ENCODE data around the gene RMND5A. TPM values are rescaled to one million over a fixed set of nuclear protein-coding genes. Genes with fewer than 3 reads are reported as not detected.

Gene RMND5A
- total RNA-seq, 1 donor from 2014 or later = 39.4 TPM

- no peak for ATAC-seq
Observed at GRCh38 chr2:86768189-86768949, 48.3 kb downstream of the RMND5A start.

- ATAC-seq = no peak
Observed at GRCh38 chr2:86769838-86770237, 49.7 kb downstream of the RMND5A start.

- no peak for ATAC-seq
Observed at GRCh38 chr2:86770816-86771301, 50.8 kb downstream of the RMND5A start.

GRCh38 chr2:86772611-86773010, 52.5 kb downstream of the RMND5A start:
- ATAC-seq = peak; percentile 44

GRCh38 chr2:86774862-86775261, 54.8 kb downstream of the RMND5A start:
- no peak for ATAC-seq

GRCh38 chr2:86775338-86775737, 55.2 kb downstream of the RMND5A start:
- no peak for ATAC-seq

- ATAC-seq = no peak
Observed at GRCh38 chr2:86776532-86776931, 56.4 kb downstream of the RMND5A start.

GRCh38 chr2:86778957-86779356, 58.9 kb downstream of the RMND5A start:
- ATAC-seq = peak; percentile 21

- no peak for ATAC-seq
Observed at GRCh38 chr2:86779971-86780370, 59.9 kb downstream of the RMND5A start.

- ATAC-seq = no peak
Observed at GRCh38 chr2:86781363-86781762, 61.3 kb downstream of the RMND5A start.

GRCh38 chr2:86782748-86783147, 62.7 kb downstream of the RMND5A start:
- ATAC-seq = no peak

GRCh38 chr2:86783615-86784339, 63.7 kb downstream of the RMND5A start:
- ATAC-seq = no peak

GRCh38 chr2:86785456-86785855, 65.4 kb downstream of the RMND5A start:
- no peak for ATAC-seq

GRCh38 chr2:86786001-86786536, 66.0 kb downstream of the RMND5A start:
- no peak for ATAC-seq

- no peak for ATAC-seq
Observed at GRCh38 chr2:86787736-86788135, 67.6 kb downstream of the RMND5A start.

GRCh38 chr2:86788165-86788564, 68.1 kb downstream of the RMND5A start:
- ATAC-seq = no peak

- no peak for ATAC-seq
Observed at GRCh38 chr2:86788881-86789686, 69.0 kb downstream of the RMND5A start.

- ATAC-seq = no peak
Observed at GRCh38 chr2:86789687-86790133, 69.6 kb downstream of the RMND5A start.

GRCh38 chr2:86790134-86790675, 70.1 kb downstream of the RMND5A start:
- ATAC-seq = no peak

GRCh38 chr2:86790676-86791572, 70.8 kb downstream of the RMND5A start, which contains the start of gene CD8A:
Gene CD8A, minus strand, starts transcription at chr2:86790913. Its CDS starts 88 bp downstream, at chr2:86790825.
- ATAC-seq = no peak

GRCh38 chr2:86791573-86791972, 71.5 kb downstream of the RMND5A start:
- no peak for ATAC-seq

Data from esophagus mucosa (tissue), 1 donor.